HG03439 (cell line): ENCODE measurements around the gene BPGM.
"Not testable (repeated sequence)": the region's sequence is repeated elsewhere in the genome, so short reads cannot be mapped to it uniquely, and the experiment has no call there.

Experiments used
- ATAC-seq: cut with Tn5 transposase; IDR thresholded peaks from one replicate; pipeline ENCODE4 v1.9.1; 2021; ENCODE audit warnings: mild to moderate bottlenecking, moderate library complexity; ENCODE audit not compliant: unreplicated experiment

BPGM gene

DNA sequence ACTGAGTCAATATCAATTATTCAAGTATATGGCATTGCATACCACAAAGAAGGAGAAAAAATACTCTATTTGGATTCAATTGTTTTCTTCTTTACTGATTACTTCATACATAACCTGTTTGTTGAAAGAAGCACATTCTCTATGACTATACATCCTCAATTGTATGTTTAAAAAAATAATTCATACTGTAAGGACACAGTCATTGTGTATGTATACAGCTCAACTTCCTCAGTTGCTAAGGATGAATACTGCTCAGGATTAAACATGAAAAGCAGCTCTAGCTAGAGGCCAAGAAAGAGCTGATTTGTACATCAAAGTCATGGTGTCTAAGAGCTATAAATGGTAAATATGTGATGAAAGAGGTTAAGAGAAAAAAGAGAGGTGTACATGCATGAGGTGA, 15.8 kb upstream of the BPGM start:
- ATAC-seq: no peak

DNA sequence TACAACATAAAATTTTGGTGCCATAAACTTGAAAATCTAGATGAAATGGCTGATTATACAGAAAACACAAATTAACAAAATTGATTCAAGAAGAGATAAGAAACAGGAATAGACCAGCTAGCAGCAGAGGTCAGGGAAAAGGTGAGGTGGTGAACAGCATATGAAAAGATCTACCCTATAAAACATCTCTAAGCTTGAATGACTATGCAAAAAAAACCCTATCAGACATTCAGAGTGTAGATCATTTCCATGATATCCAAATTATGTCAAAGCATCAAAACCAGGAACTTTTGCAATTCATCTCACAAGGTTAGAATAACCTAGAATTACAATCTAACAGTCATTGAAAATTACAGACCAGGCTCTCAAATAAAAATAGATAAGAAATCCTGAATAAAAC, 14.6 kb upstream of the BPGM start:
- no peak for ATAC-seq

DNA sequence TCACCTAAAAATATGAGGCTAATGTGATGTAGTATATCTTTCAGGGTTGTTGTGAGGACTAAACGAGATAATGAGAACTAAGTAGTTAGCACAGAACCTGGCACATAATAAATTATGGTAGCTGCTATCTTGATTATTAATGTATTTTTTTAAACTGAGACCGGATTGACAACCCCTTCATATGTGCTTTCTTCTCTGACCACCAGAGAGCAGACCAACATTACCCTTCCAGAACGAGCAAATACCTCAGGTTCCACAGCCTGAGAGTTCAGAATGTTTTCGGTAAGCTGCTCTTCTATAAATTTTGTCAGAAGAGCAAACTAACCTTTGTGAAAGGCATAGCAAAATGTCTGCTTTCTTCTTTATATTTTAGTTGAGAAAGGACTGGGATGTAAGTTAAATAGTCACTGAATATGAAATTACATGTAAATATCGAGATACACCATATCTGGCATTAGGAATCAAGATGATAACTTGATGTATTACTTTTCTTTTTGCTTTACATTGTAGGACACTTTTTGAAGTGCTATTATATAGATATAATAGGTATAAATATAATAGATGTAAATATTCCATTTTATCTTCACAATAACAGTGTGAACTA, 13.6 kb upstream of the BPGM start:
- no peak for ATAC-seq

DNA sequence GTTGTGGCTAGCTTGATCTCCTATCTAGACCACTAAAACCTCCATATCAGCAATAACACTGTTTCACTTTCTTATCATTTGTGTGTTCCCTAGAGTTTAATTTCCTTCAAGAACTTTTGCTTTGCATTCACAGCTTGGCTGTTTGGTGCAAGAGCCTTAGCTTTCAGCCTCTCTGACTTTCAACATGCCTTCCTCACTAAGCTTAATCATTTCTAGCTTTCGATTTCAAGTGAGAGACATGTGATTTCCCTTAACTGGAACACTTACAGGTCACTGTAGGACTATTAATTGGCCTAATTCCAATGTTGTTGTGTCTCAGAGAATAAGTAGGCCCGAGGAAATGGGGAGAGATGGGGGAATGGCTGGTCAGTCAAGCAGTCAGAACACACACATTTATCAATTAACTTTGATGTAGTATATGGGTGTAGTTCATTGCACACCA, 10.6 kb upstream of the BPGM start:
- no peak for ATAC-seq

DNA sequence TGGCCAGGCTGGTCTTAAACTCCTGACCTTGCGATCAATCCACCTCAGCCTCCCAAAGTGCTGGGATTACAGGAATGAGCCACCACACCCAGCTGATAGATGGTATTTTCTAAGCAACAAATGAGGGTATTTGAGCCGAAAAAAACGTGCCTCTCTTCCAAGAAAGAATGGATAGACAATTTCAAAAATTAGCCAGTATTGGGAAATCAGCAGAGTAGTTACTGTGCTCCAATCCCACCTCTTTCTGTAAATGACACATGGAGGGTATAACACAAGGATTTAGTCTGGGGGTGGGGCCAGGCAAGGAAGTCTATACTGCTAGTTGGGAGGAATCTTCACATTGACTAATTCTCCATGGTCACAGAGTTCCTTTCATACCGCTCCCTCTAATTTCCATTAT, 9.2 kb upstream of the BPGM start:
- ATAC-seq: no peak

DNA sequence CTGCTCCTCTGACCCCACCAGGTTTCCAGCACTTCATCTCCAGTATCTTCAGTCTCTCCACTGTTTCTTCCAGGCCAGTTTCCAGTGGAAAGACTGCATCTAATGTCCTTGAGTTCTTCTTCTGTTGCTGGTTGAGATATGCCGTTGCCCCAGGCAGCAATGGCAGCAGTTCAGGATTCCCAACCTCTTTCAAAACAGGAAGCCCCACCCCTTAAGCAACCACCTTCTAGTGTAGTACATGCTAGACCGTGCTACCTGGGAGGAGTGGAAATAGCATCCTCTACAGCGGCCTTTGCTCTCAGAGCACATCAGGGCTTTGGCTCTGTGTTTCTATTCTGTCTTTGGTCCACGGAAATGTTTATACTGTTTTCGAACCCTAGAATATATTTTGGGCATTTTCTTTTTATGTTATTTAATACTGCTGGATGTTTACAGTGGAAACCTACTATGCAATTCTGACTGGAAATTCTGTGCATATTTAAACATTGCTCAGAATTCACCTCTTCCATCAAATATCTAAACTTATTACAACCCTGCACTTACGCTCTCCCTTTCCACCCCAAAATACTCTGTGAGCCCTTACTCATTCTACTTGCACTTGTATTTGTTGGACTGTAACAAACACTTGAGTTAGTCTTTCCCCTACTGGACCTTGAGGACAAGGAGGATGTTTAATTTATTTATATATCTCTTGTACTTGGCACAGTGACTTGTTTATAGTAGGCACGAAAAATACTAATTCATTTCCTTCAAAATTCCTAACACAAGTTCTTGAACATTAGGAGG, 8.5 kb upstream of the BPGM start:
- no peak for ATAC-seq

DNA sequence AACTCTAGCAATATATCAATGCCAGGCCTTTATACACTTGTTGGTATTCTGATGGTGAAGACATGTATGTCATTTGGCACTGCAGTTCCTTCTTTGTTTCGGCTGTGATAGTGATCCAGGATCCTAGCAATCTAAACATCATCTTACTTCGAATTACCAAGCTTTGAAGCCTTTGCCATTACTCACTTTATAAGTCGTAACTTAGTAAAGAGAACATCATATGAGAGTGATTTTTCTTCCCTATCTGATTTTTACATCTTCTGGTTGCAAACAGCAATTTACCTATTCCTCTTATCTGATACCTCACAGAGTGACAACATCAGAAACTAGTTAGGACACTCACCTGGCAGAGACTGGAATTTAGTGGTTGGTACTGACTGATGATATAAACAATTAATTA, 7.6 kb upstream of the BPGM start:
- no peak for ATAC-seq

DNA sequence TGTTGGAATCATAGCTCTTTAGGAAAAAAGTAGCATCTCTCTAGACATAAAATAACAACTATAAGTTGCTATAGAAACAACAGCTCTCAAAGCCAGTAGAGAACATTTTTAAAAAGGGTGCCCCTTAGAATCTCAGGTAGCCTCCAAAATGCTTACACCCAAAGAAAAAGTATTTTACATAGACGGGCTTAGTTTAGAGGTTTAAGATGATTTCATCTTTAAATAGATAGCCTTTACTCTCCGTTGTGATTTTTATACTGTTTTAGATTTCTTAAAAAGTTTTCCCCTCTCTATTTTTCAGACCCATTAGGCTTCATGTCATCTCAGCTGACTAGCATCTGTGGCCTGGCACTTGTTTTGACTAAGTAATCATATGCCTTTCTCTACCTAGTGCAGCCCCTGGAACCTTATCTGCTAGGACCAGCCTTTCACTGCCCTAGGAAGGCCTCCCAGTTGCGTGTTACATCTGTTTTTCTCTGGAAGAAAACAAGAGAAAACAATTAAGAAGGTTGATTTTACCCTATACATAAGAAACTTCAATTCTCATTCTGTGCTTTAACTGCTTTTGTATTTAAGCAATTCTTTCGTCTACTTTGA, 6.9 kb upstream of the BPGM start:
- no peak for ATAC-seq

DNA sequence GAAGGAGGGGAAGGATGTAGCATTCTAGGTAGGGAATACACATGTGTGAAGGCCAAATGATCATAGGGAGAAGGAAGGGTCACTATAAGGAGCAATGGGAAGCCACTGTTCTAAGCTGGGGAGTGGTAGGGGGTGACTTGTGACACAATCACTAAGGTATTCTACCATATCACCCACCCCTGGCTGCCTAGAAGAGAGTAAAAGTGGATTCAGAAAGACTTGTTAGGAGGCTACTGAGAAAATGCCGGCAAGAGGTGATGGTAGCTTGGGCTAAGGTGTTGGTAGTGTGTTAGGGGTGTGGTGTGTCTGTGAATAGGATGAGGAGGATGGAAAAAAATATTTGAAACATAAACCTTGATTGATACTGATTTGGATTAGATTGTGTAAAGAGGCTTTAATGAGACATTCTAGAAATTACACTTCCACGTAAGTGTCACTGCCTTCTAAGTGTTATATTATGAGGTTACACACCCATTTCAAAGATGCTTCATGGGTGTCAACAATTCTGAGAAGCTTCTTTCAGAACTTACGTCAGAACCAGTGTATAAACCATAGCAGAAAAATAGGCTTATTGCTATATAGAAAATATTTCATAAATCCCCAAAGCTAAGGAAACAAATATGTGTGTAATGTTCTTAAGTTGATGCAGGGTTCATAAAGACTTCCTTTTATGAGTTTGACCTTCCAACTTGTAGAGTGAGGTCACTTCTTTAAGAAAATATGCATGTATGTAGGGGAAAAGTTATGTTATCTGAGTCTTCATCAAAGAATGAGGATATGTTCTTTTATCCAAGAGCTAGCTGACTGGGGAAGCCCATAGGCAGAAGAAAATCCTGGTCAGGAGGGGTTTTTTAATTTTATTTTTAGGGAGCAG, 5.6 kb upstream of the BPGM start:
- ATAC-seq: no peak

DNA sequence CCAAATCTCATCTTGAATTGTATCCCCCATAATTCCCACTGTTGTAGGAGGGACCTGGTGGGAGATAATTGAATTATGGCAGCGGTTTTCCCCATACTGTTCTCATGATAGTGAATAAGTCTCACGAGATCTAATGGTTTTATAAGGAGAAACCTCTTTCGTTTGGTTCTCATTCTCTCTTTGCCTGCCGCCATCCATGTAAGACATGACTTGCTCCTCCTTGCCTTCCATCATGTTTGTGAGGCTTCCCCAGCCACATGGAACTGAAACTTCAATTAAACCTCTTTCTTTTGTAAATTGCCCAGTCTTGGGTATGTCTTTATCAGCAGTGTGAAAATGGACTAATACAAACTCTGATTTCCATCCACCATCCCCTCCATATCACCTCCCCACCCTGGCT, 4.7 kb upstream of the BPGM start:
- ATAC-seq: not testable (repeated sequence)

DNA sequence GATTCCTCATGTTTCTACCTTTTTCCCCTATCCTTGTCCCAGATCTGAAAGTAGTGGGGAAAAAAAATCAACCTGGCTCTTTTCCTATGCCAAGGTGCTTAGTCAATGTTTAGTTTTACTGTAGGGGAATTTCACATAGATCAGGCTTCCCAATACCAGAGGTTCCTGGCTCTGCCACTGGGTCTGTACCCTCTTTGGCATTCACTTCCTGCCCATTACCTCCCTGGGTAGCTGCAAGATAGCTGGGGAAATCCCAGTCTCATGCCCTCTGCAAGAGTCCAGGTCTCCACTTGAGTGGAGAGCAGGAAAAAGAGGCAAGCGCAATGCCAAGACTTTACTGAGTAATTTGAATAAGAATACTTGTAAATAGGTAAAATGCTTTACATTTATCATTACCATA, 3.5 kb upstream of the BPGM start:
- ATAC-seq: no peak

DNA sequence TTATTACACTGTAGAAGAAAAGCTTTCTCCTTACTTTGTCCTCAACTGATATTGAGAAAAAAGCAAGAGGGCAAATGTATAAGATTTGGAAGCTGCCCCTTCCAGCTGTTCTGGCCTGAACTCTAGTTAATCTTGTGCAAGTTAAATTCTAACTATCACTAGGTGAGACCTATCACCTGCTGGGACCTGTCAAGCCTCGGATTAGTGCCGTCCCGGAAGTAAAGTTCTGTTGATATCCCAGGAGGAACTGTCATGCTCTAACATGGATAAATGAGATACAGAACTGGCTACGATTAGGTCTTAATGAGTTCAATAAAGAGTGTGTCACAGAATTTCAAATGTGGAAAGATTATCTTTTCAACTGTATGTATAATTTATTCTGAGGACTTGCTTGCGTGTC, 1.2 kb upstream of the BPGM start:
- ATAC-seq: no peak

DNA sequence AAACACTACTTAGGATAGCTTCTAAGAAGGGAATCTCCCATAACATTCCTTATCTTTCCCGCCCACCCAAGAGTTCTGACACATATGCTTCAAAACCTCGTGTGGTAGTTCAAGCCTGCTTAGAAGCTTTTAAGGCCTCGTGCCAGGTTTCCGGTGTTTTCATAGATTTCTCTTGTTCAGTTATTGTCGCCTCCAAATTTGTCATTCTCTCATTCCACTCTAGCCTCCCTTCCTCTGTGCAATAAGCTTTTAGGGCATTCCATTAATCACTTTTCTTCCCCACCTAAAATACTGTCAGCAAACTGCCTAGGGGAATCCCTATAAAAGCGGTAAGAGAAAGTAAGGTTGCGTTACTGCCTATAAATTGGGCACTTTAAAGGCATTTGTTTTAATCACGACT, 718 bp upstream of the BPGM start:
- ATAC-seq: no peak

DNA sequence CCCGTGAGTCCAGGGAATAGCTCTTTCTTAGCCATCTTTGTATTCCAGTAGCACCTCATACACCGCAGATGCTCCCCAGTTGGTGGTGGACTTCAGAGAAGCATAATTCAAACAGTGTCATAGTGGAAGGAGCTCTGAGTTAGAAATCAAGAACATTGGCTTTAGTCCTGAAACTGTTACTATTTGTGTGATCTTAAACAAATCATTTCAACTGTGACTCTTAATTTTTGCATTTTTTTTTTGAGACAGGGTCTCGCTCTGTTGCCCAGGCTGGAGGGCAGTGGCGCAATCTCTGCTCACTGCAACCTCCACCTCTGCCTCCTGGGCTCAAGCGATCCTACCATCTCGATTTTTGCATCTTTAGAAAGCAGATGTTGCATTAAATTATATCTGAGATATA, 1.8 kb downstream of the BPGM start:
- ATAC-seq: no peak

DNA sequence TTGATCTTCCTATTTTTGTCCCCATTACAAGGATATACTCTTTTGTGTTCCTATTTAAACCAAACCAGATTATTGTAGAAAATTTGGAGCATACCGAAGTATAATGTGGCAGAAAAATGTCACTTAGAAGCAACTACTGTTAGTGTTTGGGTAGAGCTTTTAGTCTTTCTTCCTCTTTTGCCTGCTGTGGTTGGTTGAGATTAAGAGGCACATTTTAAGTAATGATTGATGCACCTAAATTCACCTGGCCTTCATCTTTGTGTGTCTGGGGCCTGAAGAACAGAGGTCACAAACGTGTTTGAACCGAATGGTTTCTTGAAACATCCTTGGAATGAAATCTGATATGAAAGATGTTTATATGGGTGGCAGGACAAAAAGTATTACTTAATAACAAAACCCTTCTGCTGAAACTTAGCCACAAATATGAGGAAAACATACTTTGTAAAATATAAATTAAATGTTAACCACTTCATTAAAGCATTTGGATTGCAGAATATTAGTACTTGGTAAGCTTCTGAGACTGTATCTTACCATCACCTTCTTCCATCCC, 2.6 kb downstream of the BPGM start:
- no peak for ATAC-seq

DNA sequence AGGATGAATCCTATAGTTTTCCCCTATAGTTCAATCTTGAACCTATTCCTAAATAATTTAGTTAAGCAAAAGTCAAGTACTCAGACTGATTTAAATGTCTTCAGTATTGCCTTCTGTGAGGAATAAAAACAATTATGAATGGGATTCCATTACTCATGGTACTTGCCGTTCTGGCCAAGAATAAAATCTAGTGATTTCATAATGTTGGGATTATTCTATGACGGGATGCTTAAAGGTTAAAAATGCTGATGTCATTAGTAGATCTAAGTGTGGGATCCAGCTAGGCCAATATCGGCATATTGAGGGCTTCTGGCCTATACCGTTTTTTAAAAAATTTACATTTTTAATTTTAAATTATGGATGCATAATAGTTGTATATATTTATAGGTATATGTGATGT, 5.3 kb downstream of the BPGM start:
- ATAC-seq: no peak

DNA sequence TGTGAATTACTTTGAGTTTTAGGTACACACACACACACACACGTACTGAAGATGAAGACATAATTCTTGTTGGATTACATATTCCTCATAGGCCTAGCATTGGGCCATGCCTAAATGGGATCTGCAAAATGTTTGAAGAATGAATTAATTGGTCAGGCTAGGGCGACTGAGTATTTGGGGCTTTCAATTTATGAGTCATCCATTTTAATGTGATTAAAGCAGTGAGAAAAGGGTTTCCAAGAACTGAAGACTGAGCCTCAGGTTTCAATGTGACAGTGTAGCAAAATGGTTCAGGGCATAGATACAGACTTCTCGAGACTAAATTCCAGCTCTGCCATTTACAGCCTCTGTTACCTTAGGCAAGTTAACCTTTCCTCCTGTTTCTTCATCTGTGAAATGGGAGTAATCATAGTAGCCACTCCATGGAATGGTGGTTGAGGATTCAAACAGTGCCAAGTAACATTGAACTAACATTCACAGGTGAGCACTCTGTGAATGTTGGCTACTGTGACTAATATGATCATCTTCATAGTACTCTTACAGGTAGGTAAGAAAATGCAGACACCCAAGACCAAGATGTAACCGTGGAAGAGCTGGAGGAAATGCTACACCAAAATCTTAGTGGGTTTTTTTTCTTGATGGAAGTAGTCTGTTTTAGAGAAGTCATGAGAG, 7.6 kb downstream of the BPGM start:
- ATAC-seq: no peak

DNA sequence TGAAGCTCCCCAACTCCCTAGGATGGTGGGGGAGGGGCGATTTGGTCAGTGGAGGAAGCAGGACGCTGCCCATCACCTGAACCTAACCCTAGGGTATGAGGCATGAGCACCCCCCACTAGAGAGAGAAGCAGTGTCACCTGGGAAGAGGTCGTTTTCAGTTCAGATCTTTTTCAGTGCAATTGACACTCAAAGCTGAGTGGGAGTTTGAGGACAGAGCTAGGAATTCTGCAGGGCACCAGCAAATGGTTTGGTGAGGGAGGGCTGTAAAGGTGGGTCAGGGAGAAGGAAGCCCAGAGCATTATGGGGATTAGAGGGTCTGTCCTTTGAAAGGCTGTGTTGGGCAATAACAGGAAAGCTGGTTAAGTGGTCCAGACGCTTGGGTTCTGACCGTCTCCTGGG, 10.9 kb downstream of the BPGM start:
- ATAC-seq: no peak

DNA sequence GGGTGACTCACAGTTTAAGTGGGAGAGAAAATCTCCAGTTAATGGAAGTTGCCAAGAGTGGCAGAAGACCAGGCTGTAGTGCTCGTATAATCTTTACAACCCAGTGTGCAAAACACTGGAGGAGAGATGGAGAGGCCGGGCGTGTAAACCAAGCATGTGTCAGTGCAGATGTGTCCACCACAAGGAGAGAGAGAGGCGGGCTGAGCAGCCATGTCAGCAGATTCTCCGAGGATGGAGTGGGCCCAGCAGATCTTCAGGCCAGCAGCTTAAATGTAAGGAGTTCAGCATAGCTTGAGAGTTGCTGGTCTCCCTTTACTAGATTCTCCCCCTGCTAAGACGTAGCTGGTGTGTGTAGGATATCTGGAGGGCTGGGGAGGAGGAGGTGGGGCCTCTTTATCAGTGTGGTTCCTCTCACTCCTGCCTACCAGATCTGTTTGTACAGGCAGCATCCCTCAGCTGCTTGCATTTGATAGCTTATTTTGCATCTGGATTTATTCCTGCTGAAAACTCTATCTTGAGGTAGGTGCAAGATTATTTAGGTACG, 13.7 kb downstream of the BPGM start:
- ATAC-seq: no peak

DNA sequence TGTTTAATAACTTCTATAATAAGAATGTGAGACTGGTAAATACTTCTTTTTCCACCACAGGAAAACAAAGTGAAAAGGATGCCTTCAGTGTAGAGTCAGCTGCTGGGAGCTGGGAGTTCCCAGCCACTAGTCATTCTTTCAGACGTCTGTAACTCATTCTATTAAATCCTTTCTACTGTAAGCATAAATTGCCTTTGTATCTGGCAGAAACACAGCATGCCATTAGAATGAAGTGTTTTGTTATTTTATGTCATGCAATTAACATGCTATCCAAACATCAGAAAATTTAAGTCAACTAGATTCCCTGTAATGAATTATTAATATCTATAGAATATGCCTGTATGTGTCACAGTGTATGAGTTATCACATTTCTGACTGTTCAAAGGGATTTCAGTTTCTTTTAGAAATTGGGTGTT, 14.3 kb downstream of the BPGM start:
- ATAC-seq: no peak
